Gastroesophageal sphincter (tissue), 3 donors: ENCODE measurements around the gene CALML6.

Experiments
- EP300 ChIP-seq: sonication (generic); formaldehyde crosslinking; IDR thresholded peaks from one replicate; pipeline ENCODE4 v1.6.1; 2017; ENCODE audit warnings: antibody characterized with exemption, mild to moderate bottlenecking
- POLR2A ChIP-seq, 2 donors: fragments of 450-650 bp; IDR thresholded peaks; one replicate each; pipeline ENCODE4 v1.6.1; 2017; ENCODE audit warnings: antibody characterized with exemption in 2 of 2, mild to moderate bottlenecking in 2 of 2, moderate library complexity in 1 of 2
- POLR2AphosphoS5 ChIP-seq: sonication (generic); formaldehyde crosslinking; IDR thresholded peaks from one replicate; pipeline ENCODE4 v1.6.1; 2017; ENCODE audit warnings: antibody characterized with exemption
- TF ChIP-seq, protein P1 (sequence below), 4 experiments: fragments of 200-600 bp in 2 of 4; fragments of 450-650 bp in 2 of 4; sonication (generic) in 1 of 4; IDR thresholded peaks; one replicate each; pipeline ENCODE4 v1.5.1; 2017 to 2019; ENCODE audit warnings: antibody characterized with exemption in 4 of 4, mild to moderate bottlenecking in 2 of 4, moderate library complexity in 2 of 4

GRCh38 chr1:1921459-1921862 lies 6.4 kb downstream of the CALML6 start:
- TF ChIP-seq, protein P1, sequence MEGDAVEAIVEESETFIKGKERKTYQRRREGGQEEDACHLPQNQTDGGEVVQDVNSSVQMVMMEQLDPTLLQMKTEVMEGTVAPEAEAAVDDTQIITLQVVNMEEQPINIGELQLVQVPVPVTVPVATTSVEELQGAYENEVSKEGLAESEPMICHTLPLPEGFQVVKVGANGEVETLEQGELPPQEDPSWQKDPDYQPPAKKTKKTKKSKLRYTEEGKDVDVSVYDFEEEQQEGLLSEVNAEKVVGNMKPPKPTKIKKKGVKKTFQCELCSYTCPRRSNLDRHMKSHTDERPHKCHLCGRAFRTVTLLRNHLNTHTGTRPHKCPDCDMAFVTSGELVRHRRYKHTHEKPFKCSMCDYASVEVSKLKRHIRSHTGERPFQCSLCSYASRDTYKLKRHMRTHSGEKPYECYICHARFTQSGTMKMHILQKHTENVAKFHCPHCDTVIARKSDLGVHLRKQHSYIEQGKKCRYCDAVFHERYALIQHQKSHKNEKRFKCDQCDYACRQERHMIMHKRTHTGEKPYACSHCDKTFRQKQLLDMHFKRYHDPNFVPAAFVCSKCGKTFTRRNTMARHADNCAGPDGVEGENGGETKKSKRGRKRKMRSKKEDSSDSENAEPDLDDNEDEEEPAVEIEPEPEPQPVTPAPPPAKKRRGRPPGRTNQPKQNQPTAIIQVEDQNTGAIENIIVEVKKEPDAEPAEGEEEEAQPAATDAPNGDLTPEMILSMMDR (IDR thresholded peaks at IDR 0.05), result no peak
- no peak for TF ChIP-seq POLR2A (IDR thresholded peaks at IDR 0.05)
- no peak for TF ChIP-seq POLR2AphosphoS5
- no peak for TF ChIP-seq EP300
